A549 (cell line): ENCODE data around the gene P3H1.

Experiments used
- CTCF ChIP-seq: fragments of >200 bp; sonication (Bioruptor Twin); formaldehyde crosslinking; IDR thresholded peaks from 3 replicates; pipeline ENCODE4 v1.5.1; 2016
- EP300 ChIP-seq, 2 experiments: fragments of >200 bp; sonication (Bioruptor Twin); formaldehyde crosslinking; IDR thresholded peaks; 2 replicates in 1 of 2; 3 replicates in 1 of 2; pipeline ENCODE4 v1.6.1; 2016 to 2017
- FOSL2 ChIP-seq, 2 experiments: fragments of 450-650 bp in 1 of 2; fragments of >200 bp in 1 of 2; sonication (Bioruptor Twin) in 1 of 2; formaldehyde crosslinking; IDR thresholded peaks; 2 replicates each; pipeline versions ENCODE4 v1.5.0 to v1.6.1; 2016 to 2020; ENCODE audit warnings: mild to moderate bottlenecking in 1 of 2, moderate library complexity in 1 of 2
- HMGXB4 ChIP-seq: fragments of 250-450 bp; sonication (Bioruptor Pico); IDR thresholded peaks from 2 replicates; pipeline ENCODE4 v1.5.0; 2021; ENCODE audit warnings: mild to moderate bottlenecking, moderate library complexity, borderline replicate concordance
- MAX ChIP-seq: IDR thresholded peaks from 2 replicates; pipeline ENCODE4 v1.6.1; 2012
- PHF8 ChIP-seq: fragments of 200-600 bp; sonication (generic); IDR thresholded peaks from 2 replicates; pipeline ENCODE4 v1.6.1; 2016; ENCODE audit warnings: low read depth, mild to moderate bottlenecking, antibody characterized with exemption, moderate library complexity, borderline replicate concordance
- POLR2A ChIP-seq: IDR thresholded peaks from 2 replicates; pipeline ENCODE4 v1.6.1; 2012; ENCODE audit warnings: mild to moderate bottlenecking, low read length
- RAD21 ChIP-seq, 2 experiments: fragments of >200 bp in 1 of 2; sonication (Bioruptor Twin) in 1 of 2; formaldehyde crosslinking in 1 of 2; IDR thresholded peaks in 1 of 2; conservative IDR thresholded peaks in 1 of 2; 2 replicates in 1 of 2; 3 replicates in 1 of 2; pipeline ENCODE4 v1.6.1; 2012 to 2018; ENCODE audit warnings: inconsistent platforms in 1 of 2
- REST ChIP-seq: fragments of 200-600 bp; sonication (generic); IDR thresholded peaks from 2 replicates; pipeline ENCODE4 v1.6.1; 2016; ENCODE audit warnings: antibody characterized with exemption, mild to moderate bottlenecking, moderate library complexity
- SMC3 ChIP-seq: fragments of >200 bp; sonication (Bioruptor Twin); formaldehyde crosslinking; IDR thresholded peaks from 3 replicates; pipeline ENCODE4 v1.6.1; 2018; ENCODE audit warnings: inconsistent platforms
- ZNF302 ChIP-seq: fragments of 250-450 bp; sonication (Bioruptor Pico); IDR thresholded peaks from 2 replicates; pipeline ENCODE4 v1.9.0; 2021; ENCODE audit warnings: inconsistent platforms, mild to moderate bottlenecking, moderate library complexity

GRCh38 chr1:42738678-42739226, 28.1 kb downstream of the P3H1 start:
- TF ChIP-seq HMGXB4 (CRISPR knock-in tag) (no peak), CTCF (no peak), POLR2A (no peak), PHF8 (no peak), EP300 (IDR thresholded peaks at IDR 0.05) (no peak), ZNF302 (CRISPR knock-in tag) (no peak), RAD21 (conservative IDR thresholded peaks at IDR 0.05 in 1 of 2, IDR thresholded peaks at IDR 0.05 in 1 of 2) (no peak), SMC3 (no peak), FOSL2 (IDR thresholded peaks at IDR 0.05) (no peak), FOSL2 (CRISPR knock-in tag; IDR thresholded peaks at IDR 0.05) (no peak), REST (no peak), MAX (no peak)
